Osteoblast (primary cell): ENCODE measurements around the gene SAA4. TPM values are rescaled to one million over a fixed set of nuclear protein-coding genes. Genes with fewer than 3 reads are reported as not detected.
"Not testable (repeated sequence)": the region's sequence is repeated elsewhere in the genome, so short reads cannot be mapped to it uniquely, and the experiment has no call there.

Experiments
- DNase-seq: peaks from one replicate; pipeline ENCODE4 v3.0.0; 2011; ENCODE audit warnings: low spot score, mixed read lengths; ENCODE audit not compliant: insufficient read length; ENCODE audit errors: missing footprints
- H2AFZ ChIP-seq: 2 replicates; pipeline ENCODE4 v1.6.0; 2011; ENCODE audit warnings: mild to moderate bottlenecking, low read length
- H3K27ac ChIP-seq: 2 replicates; pipeline ENCODE4 v1.5.1; 2011; ENCODE audit warnings: mild to moderate bottlenecking, low read depth, low read length, moderate library complexity
- H3K27me3 ChIP-seq: 2 replicates; pipeline ENCODE4 v1.6.0; 2012; ENCODE audit warnings: mild to moderate bottlenecking, control low read depth, inconsistent platforms, low read length, moderate library complexity; ENCODE audit not compliant: insufficient read depth
- H3K36me3 ChIP-seq: 2 replicates; pipeline ENCODE4 v1.5.1; 2011; ENCODE audit warnings: mild to moderate bottlenecking, low read length, control low read depth, moderate library complexity; ENCODE audit not compliant: insufficient read depth
- H3K4me1 ChIP-seq: 2 replicates; pipeline ENCODE4 v1.5.1; 2011; ENCODE audit warnings: mild to moderate bottlenecking, low read length, control low read depth, moderate library complexity; ENCODE audit not compliant: insufficient read depth
- H3K4me2 ChIP-seq: 2 replicates; pipeline ENCODE4 v1.6.0; 2011; ENCODE audit warnings: mild to moderate bottlenecking, low read length; ENCODE audit not compliant: insufficient read depth
- H3K4me3 ChIP-seq: fragments of 200-600 bp; sonication (generic); 3 replicates; pipeline ENCODE4 v1.5.1; 2012; ENCODE audit warnings: mild to moderate bottlenecking, low read length, inconsistent platforms; ENCODE audit not compliant: insufficient read depth
- H3K79me2 ChIP-seq: 2 replicates; pipeline ENCODE4 v1.6.0; 2012; ENCODE audit warnings: mild to moderate bottlenecking, low read length, control low read depth, inconsistent platforms; ENCODE audit not compliant: insufficient read depth
- H3K9me3 ChIP-seq: 2 replicates; pipeline ENCODE4 v1.5.1; 2011; ENCODE audit warnings: low read depth, low read length, control low read depth
- H4K20me1 ChIP-seq: 2 replicates; pipeline ENCODE4 v1.6.0; 2012; ENCODE audit warnings: mild to moderate bottlenecking, low read length, control low read depth; ENCODE audit not compliant: insufficient read depth
- total RNA-seq: library from RNA; depleted of rRNA; stranded (reverse); fragments of >200 nt; gene quantifications from 2 replicates; pipeline ENCODE4 v1.2.3, GENCODE V29; 2012
- TF ChIP-seq, protein P1 (sequence below): IDR thresholded peaks from 2 replicates; pipeline ENCODE4 v1.5.1; 2011; ENCODE audit warnings: mild to moderate bottlenecking, low read depth, low read length, moderate library complexity; ENCODE audit errors: extremely low read depth

Gene SAA4
- total RNA-seq, 1 donor: not detected

GRCh38 chr11:18253233-18253632 is 16.6 kb upstream of the SAA4 start:
- no peak overlapping the region for H3K4me3 ChIP-seq
- H3K27ac ChIP-seq: no peak overlapping the region
- no peaks in the 10 kb centered on the region for H3K9me3 ChIP-seq
- DNase-seq: no peak
- no peaks in the 10 kb centered on the region for H3K36me3 ChIP-seq
- no peak overlapping the region for H3K4me2 ChIP-seq
- H4K20me1 ChIP-seq: no peaks in the 10 kb centered on the region
- H3K79me2 ChIP-seq: no peaks in the 10 kb centered on the region
- TF ChIP-seq, protein P1, sequence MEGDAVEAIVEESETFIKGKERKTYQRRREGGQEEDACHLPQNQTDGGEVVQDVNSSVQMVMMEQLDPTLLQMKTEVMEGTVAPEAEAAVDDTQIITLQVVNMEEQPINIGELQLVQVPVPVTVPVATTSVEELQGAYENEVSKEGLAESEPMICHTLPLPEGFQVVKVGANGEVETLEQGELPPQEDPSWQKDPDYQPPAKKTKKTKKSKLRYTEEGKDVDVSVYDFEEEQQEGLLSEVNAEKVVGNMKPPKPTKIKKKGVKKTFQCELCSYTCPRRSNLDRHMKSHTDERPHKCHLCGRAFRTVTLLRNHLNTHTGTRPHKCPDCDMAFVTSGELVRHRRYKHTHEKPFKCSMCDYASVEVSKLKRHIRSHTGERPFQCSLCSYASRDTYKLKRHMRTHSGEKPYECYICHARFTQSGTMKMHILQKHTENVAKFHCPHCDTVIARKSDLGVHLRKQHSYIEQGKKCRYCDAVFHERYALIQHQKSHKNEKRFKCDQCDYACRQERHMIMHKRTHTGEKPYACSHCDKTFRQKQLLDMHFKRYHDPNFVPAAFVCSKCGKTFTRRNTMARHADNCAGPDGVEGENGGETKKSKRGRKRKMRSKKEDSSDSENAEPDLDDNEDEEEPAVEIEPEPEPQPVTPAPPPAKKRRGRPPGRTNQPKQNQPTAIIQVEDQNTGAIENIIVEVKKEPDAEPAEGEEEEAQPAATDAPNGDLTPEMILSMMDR: no peak
- peaks cover 3% of the 10 kb centered on the region for H3K27me3 ChIP-seq
- no peak overlapping the region for H2AFZ ChIP-seq
- no peaks in the 10 kb centered on the region for H3K4me1 ChIP-seq

DNA sequence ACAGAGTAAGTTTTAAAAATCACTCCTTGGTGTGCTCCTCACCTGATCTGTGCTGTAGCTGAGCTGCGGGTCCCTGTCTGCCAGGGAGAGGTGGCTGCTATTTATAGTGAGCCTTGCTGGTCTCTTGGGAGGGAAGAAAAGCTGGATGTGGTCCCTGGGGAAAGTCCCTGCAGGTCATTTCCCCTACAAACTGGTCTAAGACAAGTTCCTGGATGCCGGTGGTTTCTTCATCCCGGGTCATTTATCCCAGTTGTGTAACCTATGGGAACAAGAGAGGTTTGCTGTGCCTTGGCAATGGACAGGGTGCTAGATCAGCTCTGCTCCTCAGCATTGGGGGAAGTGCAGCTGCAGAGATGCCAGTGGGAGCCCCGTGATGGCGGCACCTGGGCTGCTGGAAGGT is 12.0 kb upstream of the SAA4 start, which contains the start of gene SAA2:
Gene SAA2, minus strand, starts transcription at position 108 of the 400 bp plus-strand sequence. CDS start 657 bp downstream, outside the sequence.
- H3K79me2 ChIP-seq: no peaks in the 10 kb centered on the region
- H3K27ac ChIP-seq: no peak within 1 kb of the TSS
- no peak for DNase-seq
- TF ChIP-seq, protein P1: no peak
- no peak within 1 kb of the TSS for H3K4me2 ChIP-seq
- no peak within 1 kb of the TSS for H3K4me3 ChIP-seq
- H4K20me1 ChIP-seq: no peaks in the 10 kb centered on the region
- H3K4me1 ChIP-seq: no peaks in the 10 kb centered on the region
- no peaks in the 10 kb centered on the region for H3K36me3 ChIP-seq
- no peak within 1 kb of the TSS for H2AFZ ChIP-seq
- H3K27me3 ChIP-seq: no peaks in the 10 kb centered on the region
- H3K9me3 ChIP-seq: no peaks in the 10 kb centered on the region

GRCh38 chr11:18247191-18247581 is 10.6 kb upstream of the SAA4 start:
- H3K4me1 ChIP-seq: not testable (repeated sequence)

DNA sequence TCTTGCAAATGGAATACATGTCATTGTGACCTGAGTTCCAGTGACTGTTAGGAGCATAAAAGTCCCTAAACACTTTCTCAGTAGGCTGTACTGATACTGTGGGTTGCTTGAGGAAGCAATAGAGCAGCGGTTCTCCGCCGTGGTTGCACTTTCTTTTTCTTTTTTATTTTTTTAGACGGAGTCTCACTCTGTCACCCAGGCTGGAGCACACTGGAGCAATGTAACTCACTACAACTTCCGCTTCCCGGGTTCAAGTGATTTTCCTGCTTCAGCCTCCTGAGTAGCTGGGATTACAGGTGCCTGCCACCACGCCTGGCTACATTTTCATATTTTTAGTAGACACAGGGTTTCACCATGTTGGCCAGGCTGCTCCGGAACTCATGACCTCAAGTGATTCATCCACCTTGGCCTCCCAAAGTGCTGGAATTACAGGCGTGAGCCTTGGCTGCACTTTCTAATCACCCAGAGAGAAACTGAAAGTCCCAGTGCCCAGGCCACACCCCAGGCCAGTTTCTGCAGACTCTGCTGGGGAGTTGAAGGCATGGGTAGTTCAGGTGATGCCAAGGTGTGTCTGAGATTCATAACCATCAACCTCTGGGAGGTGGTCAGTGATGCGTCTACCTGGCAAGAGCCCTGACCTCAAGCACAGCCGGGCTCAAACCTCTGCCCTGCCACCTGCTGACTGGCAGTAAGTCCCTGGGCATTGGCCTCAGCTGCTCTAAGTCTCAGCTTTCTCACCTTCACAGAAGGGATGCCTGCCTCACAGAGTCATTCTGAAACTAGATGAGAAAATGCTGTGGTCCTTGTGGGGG is 10.0 kb upstream of the SAA4 start:
- H3K4me1 ChIP-seq, H3K9me3 ChIP-seq, H4K20me1 ChIP-seq, H3K79me2 ChIP-seq, H2AFZ ChIP-seq, H3K27me3 ChIP-seq, H3K4me2 ChIP-seq, H3K36me3 ChIP-seq, H3K4me3 ChIP-seq, DNase-seq, H3K27ac ChIP-seq: not testable (repeated sequence)

More at GRCh38 chr11:18247191-18247581, 10.6 kb upstream of the SAA4 start:
- H3K36me3 ChIP-seq, H3K4me3 ChIP-seq, H3K27ac ChIP-seq, H2AFZ ChIP-seq, DNase-seq, H3K79me2 ChIP-seq, H3K4me2 ChIP-seq, H4K20me1 ChIP-seq, H3K27me3 ChIP-seq, H3K9me3 ChIP-seq: not testable (repeated sequence)

- no peak overlapping the region for H3K4me2 ChIP-seq
- H2AFZ ChIP-seq: peak overlapping the region; percentile 47
- H3K9me3 ChIP-seq: no peaks in the 10 kb centered on the region
- TF ChIP-seq, protein P1: no peak
- H3K27ac ChIP-seq: no peak overlapping the region
- H3K79me2 ChIP-seq: no peaks in the 10 kb centered on the region
- H3K27me3 ChIP-seq: peaks cover 3% of the 10 kb centered on the region
- no peaks in the 10 kb centered on the region for H3K4me1 ChIP-seq
- no peak overlapping the region for H3K4me3 ChIP-seq
- no peaks in the 10 kb centered on the region for H4K20me1 ChIP-seq
- DNase-seq: peak; percentile 48
- no peaks in the 10 kb centered on the region for H3K36me3 ChIP-seq
Observed at GRCh38 chr11:18245396-18245795, 8.8 kb upstream of the SAA4 start.
